C1 segment of cervical spinal cord (tissue), 14 donors: ENCODE data around the gene GP9.

ENCODE experiments used
- DNase-seq, 14 donors: peaks; one replicate each; lab custom pipeline; 2025; lab: John Stamatoyannopoulos, UW

The GP9 gene

GRCh38 chr3:129060276-129061022 lies at the start of gene GP9:
Gene GP9, plus strand, starts transcription at chr3:129060779. Its CDS starts 961 bp downstream, at chr3:129061740.
- no peak for DNase-seq

DNA sequence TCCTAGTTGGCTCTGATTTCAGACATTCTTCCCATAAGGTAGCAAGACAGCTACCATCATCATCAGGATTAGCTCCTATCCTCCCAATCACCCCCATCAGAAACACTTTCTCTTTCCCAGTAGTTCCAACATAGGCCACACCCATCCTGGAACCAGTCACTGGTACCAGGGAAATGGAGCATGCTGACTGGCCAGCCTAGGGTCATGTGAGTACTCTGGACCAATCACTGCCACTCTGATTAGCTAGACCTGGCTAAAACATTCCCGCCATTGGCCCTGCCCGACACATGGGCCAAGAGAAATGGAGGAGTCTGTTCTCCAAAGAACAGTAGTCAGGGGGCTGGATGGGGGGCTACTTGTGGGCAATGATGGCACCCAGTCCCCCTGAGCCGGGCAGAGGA lies 47.1 kb upstream of the GP9 start:
- no peak for DNase-seq

DNA sequence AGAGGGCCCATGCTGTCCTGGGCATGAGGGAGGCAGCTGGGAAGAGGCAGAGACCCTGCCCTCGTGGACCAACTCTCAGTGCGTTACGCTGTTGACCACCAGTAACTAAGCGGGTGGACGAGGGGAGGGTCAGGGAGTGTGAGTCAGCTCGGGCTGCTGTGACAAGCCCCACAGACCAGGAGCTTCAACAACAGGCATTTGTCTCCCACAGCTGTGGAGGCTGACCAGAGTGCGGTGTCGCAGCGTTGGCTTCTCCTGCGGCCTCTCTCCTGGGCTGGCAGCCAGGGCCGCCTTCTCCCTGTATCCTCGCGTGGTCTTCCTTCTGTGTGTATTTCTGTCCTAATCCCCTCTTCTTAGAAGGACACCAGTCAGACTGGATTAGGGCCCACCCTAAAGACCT lies 46.4 kb upstream of the GP9 start:
- peak in 7 of 14 donors; percentile 6 to 75 (median 12) for DNase-seq

- DNase-seq: no peak
Measured at GRCh38 chr3:129014793-129015345, 45.7 kb upstream of the GP9 start.

GRCh38 chr3:129015388-129016105 lies 45.0 kb upstream of the GP9 start:
- DNase-seq: no peak

DNA sequence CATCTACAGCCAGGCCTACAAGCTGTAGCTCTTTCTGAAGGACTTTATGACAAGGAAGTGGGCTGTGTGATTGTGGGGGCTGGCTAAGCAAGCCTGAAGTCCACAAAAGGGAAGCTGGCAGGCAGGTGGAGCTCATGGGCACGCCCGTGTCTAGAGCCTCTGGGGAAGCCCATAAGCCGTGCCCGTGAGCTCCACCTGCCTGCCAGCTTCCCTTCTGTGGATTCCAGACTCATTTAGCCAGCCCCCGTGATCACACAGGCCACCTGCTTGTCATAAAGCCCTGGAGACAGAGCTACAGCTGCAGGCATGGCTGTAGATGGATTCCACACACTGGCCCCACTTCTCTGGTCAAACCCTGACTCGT lies 44.2 kb upstream of the GP9 start:
- DNase-seq: no peak

DNA sequence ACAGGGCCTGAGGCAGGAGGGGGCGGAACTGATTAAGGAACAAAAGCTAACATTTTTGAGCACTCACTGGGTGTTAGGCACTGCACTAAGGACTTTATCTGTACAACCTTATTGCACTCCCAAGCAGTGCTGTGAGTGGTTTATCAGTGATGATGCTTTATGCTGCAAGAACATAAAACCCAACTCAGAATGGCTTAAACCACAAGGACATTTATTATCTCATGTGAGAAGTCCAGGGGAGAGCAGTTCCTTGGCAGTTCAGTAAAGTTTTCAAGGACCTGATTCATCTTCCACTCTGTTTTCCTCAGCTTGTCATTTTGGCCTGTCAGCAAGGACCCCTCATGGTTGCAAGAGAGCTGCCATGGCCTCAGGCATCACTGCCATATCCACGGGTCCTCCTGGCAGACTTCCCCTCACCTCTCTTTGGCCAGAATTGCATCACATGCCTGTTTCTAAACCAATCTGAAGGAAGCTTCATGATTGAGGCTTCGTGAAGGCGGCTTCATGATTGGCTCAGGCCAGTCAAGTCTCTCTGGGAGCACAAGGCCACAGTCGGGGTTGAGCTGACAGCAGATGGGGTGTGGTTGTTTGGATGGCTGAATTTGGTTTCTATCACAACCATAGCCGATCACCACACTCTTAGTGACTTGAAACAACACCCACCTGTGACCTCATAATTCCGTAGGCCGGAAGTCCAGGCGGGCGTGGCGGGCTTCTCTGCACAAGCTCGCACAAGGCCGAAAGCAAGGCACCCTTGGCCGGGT lies 43.7 kb upstream of the GP9 start:
- DNase-seq: no peak

DNA sequence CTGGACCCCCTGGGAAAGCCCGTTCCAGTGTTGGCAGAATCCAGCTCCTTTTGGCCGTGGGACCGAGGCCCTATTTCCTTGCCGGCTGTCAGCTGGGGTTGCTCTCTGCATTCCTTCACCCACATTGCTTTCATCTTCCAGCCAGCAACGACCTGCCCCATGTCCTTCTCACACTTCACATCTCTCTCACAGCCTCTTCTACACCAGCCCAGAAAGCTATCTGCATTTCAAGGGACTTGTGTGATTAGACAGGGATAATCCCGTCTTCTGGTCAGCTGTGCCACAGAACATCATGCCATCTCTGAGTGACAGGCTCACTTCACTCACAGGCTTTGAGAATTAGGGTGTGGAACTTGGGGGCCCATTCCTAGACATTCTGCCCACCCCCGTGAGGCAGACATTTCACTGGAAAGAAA lies 43.1 kb upstream of the GP9 start:
- DNase-seq: no peak

GRCh38 chr3:129018271-129018670 lies 42.3 kb upstream of the GP9 start:
- no peak for DNase-seq

DNA sequence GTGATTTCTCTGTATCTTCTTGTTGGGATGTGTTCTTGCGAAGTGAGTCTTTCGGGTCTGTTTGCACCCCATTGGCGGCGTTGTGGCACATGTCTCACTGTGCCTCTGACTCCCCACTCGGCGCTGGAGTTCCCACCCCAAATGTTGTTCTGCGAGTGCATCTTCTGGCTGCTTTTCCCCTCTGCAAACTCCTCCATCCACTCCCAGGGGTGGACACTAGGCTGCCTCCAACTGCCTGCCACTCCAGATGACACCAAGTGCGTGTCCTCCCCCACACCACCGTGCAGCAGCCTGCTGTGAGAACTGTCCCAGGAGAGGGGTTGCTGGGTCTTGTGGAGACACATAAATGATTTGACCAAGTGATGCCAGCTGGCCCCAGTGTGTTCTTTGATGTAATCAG lies 41.8 kb upstream of the GP9 start:
- no peak for DNase-seq

GRCh38 chr3:129019266-129019665 lies 41.3 kb upstream of the GP9 start:
- no peak for DNase-seq

DNA sequence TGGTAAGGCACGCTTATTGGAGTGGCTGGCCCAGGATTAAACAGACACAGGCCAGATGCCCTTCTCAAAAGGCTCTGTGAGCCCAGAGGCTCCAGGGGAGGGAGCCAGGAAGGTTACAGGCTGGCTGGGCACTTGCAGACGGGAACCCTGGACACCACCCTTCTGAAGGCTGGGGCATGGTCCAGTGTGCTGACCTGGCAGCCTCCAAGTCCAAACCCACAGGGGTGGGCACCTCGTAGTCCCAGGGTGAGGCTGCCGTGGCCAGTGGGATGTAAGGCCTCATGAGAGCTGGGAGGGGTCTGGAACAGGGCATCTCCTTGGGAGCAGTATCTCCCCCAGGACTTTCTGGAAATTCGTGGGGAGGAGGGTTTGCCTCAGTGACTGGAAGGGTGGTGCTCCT lies 39.9 kb upstream of the GP9 start:
- DNase-seq: no peak

DNA sequence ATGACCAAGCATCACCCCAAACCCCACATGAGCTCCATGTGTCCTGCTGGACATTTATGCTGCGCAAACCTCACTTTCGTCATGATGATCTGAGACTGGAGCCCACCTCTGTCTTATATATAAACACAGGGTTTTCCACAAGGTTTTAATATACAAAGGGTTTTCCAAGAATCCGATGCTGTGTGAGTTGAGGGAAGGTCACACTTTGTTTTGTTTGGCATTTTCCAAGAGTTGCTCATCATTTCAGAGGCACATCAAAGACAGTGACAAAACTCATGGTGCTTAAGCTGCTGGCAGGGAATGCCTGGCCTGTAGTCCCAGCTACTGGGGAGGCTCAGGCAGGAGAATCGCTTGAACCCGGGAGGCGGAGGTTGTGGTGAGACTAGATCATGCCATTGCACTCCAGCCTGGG lies 39.4 kb upstream of the GP9 start:
- DNase-seq: no peak

DNA sequence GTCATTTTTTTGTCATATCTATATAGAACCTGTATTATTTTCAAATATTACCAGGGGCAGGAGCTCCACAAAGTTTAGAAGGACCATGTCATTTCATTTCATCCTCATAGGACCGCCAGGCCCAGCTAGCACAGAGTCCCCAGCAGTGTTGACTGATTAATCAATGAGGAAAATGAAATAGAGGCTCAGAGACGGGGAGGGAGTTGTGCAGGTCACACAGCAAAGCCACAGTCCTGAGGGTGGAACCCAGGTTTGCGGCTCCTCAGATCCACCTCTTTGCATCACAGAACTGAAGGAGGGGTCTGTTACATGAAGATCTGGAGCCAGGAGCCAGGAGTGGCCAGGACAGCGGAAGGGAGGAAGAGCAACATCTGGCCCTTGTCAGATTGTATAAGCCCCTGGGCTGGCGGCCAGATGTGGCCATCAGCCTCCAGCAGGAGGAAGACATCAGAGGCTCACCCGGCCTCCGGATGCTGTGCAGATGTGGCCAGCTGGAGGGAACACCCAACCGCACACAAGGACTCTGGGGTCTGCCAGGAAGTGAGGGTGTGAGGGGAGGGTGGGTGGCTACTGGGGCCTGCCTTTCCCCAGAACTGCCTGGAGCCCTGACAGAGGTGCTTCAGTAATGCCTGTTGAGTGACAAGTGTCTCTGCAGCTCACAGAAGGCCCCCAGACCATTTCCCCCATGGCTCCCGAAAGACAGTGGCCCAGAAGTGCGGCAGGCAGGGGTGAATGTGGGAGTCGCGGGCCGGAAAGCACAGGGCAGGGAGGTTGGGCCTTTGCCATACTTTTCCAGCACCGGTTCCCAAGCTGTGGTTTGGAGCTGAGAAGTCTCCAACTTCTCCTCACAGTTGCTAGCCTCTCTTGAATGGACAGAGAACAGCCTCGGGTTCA lies 38.2 kb upstream of the GP9 start:
- DNase-seq: no peak

- no peak for DNase-seq
Measured at GRCh38 chr3:129023008-129023358, 37.6 kb upstream of the GP9 start.

DNA sequence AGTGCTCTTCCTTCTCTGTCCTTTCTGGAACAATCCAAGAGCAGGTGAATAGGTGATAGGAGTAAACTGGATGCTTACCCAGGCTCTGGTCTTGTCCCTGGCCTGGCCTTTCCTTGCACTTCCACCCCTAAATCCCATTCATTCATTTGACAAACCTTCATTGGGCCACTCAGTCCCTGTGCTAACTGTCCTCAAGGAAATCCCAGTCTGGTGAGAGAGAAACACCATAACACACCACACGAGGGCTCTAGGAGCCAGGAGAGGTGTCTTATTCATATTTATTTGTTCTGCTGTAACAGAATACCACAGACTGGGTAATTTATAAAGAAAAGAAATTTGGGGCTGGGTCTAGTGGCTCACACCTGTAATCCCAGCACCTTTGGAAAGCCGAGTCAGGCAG lies 36.7 kb upstream of the GP9 start:
- no peak for DNase-seq

DNA sequence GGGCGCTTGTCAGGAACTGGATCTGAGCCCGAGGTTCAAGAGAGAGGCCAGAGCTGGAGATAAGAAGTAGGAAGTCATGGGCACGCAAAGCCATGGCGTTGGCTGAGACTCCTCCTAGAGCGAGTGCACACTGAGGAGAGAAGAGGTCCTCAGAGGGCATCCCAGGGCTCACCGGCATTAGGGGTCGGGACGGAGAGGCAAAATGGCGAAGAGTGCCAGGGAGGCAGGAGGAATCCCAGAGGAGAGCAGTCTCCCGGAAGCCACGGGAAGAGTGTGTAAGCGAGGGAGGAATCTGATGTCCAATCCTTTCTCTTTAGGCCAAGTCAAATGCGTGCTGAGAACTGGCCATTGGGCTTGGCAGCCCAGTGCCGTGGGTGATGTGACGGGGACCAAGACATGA lies 35.5 kb upstream of the GP9 start:
- DNase-seq: no peak

DNA sequence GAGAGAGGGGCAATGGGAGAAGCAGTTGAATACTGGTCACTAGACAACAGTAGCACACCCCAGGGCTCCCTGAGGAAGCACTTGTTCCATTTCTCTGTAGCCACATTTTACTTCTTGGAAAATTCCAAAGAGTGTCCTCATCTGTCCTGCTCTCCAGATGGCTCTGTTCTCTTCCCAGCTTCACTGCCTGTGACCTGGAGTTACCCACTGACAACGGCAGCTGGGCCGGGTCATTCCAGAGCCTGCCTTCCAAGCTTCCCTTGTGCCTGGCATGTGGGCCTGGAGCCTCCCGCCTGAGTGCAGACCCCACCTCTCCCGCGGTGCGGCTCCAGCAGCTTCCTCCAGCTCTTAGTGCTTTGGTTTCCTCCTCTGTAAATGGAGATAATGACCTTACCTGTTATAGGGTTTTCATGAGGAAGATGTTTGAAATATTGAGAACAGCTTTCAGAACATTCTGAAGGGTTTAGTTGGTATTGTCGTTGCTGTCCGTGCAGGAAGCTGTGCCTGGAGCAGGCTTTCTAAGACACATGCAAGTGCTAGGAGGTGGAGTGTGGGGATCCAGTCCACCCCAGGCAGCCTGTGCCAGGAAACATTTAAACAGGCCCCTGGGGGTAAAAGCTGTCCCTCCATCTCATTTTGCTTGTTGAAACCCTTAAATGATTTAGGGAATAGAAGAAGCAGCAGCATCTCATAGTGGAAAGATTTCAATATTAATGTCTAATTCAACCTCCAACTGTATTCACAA lies 34.7 kb upstream of the GP9 start:
- peak in 1 of 14 donors; percentile 47 for DNase-seq

DNA sequence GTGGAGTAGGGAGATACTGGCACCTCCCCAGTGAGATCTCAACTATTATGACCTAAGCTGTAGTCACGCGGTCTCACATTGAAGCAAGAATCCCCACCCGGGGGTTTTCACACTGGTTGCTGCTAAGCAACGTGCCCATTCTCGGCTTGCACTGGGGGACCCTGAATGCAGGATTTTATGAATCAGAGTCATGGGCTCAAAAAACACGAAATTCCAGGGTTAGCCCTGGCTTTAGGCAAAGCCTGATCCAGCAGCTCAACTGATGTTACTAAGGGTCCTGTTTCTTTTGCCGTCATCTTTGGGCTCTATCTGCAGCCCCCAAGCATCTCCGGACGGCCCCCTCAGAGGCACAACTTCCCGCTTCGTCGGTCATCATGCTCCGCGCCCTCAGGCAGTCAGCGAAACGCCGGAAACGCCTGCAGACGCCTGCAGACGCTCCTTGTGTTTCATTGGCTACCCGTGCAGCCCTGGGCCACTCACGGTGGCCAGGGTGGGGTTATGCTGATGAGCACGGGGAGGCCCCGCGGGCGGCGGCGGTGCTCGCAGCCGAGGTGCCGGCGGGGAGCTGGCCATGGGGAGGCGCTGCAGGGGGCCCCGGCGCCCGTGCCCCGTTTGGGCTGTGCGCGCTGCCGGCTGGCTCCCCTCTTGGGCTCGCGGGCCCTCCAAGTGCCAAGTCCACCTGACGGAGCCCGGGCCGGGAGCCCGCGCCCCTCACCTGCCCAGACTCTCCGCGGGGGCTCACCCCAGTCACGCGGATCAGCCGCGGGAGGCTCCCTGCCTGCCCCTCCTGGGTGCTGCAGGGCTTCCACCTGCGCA lies 33.6 kb upstream of the GP9 start:
- peak in 12 of 14 donors; percentile 30 to 81 (median 65) for DNase-seq

- no peak for DNase-seq
Measured at GRCh38 chr3:129027544-129027880, 33.1 kb upstream of the GP9 start.
